Heart left ventricle (tissue), 16 donors: ENCODE data around the gene FOXN4. TPM values are rescaled to one million over a fixed set of nuclear protein-coding genes. Genes with fewer than 3 reads are reported as not detected.

ENCODE experiments used
- ATAC-seq, 4 donors: fragments of 200-7000 bp; cut with Tn5 transposase; one replicate each; pipeline ENCODE4 v1.9.1; 2020 to 2022; ENCODE audit warnings: moderate library complexity in 4 of 4, mild to moderate bottlenecking in 3 of 4, moderate number of reproducible peaks in 1 of 4
- DNase-seq, 5 donors: peaks; one replicate each; pipeline ENCODE4 v3.0.0-alpha.2; 2020
- H3K27ac ChIP-seq, 12 donors: fragments of 200-600 bp; sonication (generic) in 4 of 12; one replicate each; pipeline versions ENCODE4 v1.5.0 to v1.8.0; 2016 to 2022; ENCODE audit warnings: mild to moderate bottlenecking in 2 of 12
- H3K27me3 ChIP-seq, 9 donors: fragments of 200-600 bp; sonication (generic) in 2 of 9; one replicate each; pipeline versions ENCODE4 v1.5.1 to v1.8.0; 2016 to 2022; ENCODE audit warnings: mild to moderate bottlenecking in 3 of 9
- H3K36me3 ChIP-seq, 9 donors: fragments of 200-600 bp; sonication (generic) in 2 of 9; one replicate each; pipeline versions ENCODE4 v1.5.0 to v1.8.0; 2018 to 2022; ENCODE audit warnings: mild to moderate bottlenecking in 2 of 9
- H3K4me1 ChIP-seq, 12 donors: fragments of 200-600 bp; sonication (generic) in 4 of 12; one replicate each; pipeline versions ENCODE4 v1.5.0 to v1.8.0; 2016 to 2022; ENCODE audit warnings: mild to moderate bottlenecking in 3 of 12
- H3K4me3 ChIP-seq, 12 donors: fragments of 200-600 bp; sonication (generic) in 4 of 12; one replicate each; pipeline versions ENCODE4 v1.5.0 to v1.8.0; 2017 to 2022; ENCODE audit warnings: mild to moderate bottlenecking in 9 of 12, moderate library complexity in 4 of 12
- H3K9me3 ChIP-seq, 12 donors: fragments of 200-600 bp; sonication (generic) in 4 of 12; one replicate each; pipeline versions ENCODE4 v1.5.0 to v1.8.0; 2016 to 2022; ENCODE audit warnings: mild to moderate bottlenecking in 1 of 12
- POLR2A ChIP-seq, 2 donors: fragments of 450-650 bp; IDR thresholded peaks; one replicate each; pipeline ENCODE4 v1.6.1; 2017; ENCODE audit warnings: antibody characterized with exemption in 2 of 2, mild to moderate bottlenecking in 2 of 2, moderate library complexity in 2 of 2
- WGBS, 4 donors: extraction: QIAGEN DNeasy Blood & Tissue Kit in 2 of 4; methylation state at CpG; one replicate each; pipeline versions ENCODE4 v1.1.5 to v1.1.7; 2013 to 2018; 5-methylcytosine and 5-hydroxymethylcytosine counted together
- intact Hi-C, 10 donors: fragments of 100-400 bp; cut with DNase I; formaldehyde crosslinking; loops; one replicate each; pipeline versions ENCODE4 v1.11.1 to v1.14.2; 2022
- polyA plus RNA-seq, 2 donors: library from polyadenylated mRNA; stranded (reverse); fragments of 200-250 nt; gene quantifications; one replicate each; pipeline ENCODE4 v1.2.3, GENCODE V29; 2013
- total RNA-seq, 9 donors: library from RNA; depleted of rRNA in 2 of 9; stranded (reverse); fragments of >200 nt in 2 of 9; fragmentation: NEBNext Ultra II Directional in 3 of 9; extraction: Animal tissue kit (Norgen Biotek cat#: 25700) in 3 of 9; gene quantifications; one replicate each; pipeline versions ENCODE4 v1.1.0 to v1.2.4, GENCODE V29; 2016 to 2023
- TF ChIP-seq, protein P1 (sequence below), 12 donors: fragments of 200-600 bp; sonication (generic) in 4 of 12; IDR thresholded peaks; one replicate each; pipeline versions ENCODE4 v1.5.0 to v1.8.0; 2018 to 2022; ENCODE audit warnings: antibody characterized with exemption in 12 of 12, mild to moderate bottlenecking in 5 of 12
- donor health status: ischemic (EF 13 %, LVEDD 7.1; RV severe dilation, severe dysfunction).
- donor health status: healthy with polysubstance abuse.
- donor health status: DM: no; HTN: yes; CAD: no.
- donor health status: DM: no; HTN: no; CAD: no.
- donor health status: ischemic (EF 25% LVEDD 6.9; RV normal size, moderate dysfunction).
- donor health status: ischemic (EF 25% LVEDD 5.7; RV mildly dilated, moderate dysfunction).
- donor health status: healthy.
- donor health status: DM: yes; HTN: yes; CAD: no.
- donor health status: ischemic (EF 35%, LVEDD 5.7; RV mildly dilated, moderate dysfunction).
- donor health status: nonischemic (EF 11% LVEDD 7.7; RV severe dilation, severe dysfunction).
- donor health status: DM: yes; HTN: yes; CAD: no.
- donor health status: PGD.
- donor health status: ischemic (EF 29% LVEDD 5.4; RV normal size, mild dysfunction).
- donor health status: nonischemic (EF 23%, LVEDD 6.1; RV moderate dilation, normal function).

Gene FOXN4
- total and polyA plus RNA-seq, 11 donors = not detected

DNA sequence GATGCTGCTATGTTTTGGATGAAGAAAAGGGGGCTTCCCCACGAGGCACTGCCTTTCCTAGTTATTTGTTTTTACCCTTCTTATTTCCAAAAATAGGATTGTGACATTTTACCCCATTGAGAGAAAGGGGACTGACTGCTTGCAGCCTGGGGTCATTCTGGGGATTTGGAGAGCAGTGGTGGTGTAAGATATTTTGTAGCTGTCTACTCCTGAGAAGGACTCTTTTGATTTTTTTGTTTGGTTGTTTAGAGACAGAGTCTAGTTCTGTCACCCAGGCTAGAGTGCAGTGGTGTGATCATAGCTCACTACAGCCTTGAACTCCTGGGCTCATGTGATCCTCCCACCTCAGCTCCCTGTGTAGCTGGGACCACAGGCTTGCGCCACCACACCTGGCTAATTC lies 78.9 kb downstream of the FOXN4 start:
- 62 to 82% (median 75%) methylated on average over 2 of the region's 2 CpGs for WGBS, 4 donors
- TF ChIP-seq POLR2A (IDR thresholded peaks at IDR 0.05) = no peak
- Histone ChIP-seq H3K27me3 (no peaks in the 10 kb centered on the region), H3K9me3 (no peaks in the 10 kb centered on the region), H3K4me3 (no peak overlapping the region), H3K36me3 (peaks cover 0 to 100% (median 98%) of the 10 kb centered on the region in 9 donors), H3K27ac (no peak overlapping the region), H3K4me1 (no peaks in the 10 kb centered on the region)
- intact Hi-C loops = loop anchor here in 1 of 10 donors (10.0 kb wide), 1 partner anchor 45 kb away; no protein-coding TSS in a partner anchor
- ATAC-seq = no peak
- DNase-seq = no peak

DNA sequence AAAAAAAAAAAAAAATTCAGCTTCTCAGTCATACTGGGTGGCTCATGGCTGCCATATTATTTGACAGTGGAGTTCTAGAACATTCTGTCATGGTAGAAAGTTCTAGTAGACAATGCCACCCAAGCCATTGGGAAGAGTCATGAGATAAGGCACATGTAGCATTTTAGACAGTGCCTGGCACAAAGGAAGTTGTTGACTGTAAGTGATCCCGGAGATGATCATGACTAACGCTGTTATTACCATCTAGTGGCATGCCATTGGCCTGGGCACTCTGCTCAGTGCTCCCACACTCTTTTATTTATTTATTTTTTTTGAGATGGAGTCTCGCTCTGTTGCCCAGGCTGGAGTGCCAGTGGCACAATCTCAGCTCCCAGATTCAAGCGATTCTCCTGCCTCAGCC lies 80.4 kb downstream of the FOXN4 start:
- no peaks in the 10 kb centered on the region for H3K4me1 ChIP-seq
- no peak overlapping the region for H3K27ac ChIP-seq
- no peak for TF ChIP-seq POLR2A (IDR thresholded peaks at IDR 0.05)
- TF ChIP-seq, protein P1, sequence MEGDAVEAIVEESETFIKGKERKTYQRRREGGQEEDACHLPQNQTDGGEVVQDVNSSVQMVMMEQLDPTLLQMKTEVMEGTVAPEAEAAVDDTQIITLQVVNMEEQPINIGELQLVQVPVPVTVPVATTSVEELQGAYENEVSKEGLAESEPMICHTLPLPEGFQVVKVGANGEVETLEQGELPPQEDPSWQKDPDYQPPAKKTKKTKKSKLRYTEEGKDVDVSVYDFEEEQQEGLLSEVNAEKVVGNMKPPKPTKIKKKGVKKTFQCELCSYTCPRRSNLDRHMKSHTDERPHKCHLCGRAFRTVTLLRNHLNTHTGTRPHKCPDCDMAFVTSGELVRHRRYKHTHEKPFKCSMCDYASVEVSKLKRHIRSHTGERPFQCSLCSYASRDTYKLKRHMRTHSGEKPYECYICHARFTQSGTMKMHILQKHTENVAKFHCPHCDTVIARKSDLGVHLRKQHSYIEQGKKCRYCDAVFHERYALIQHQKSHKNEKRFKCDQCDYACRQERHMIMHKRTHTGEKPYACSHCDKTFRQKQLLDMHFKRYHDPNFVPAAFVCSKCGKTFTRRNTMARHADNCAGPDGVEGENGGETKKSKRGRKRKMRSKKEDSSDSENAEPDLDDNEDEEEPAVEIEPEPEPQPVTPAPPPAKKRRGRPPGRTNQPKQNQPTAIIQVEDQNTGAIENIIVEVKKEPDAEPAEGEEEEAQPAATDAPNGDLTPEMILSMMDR (IDR thresholded peaks at IDR 0.05) = no peak
- no peaks in the 10 kb centered on the region for H3K27me3 ChIP-seq
- no peak for DNase-seq
- no peaks in the 10 kb centered on the region for H3K9me3 ChIP-seq
- H3K36me3 ChIP-seq = peaks cover 2 to 100% (median 98%) of the 10 kb centered on the region in 9 donors
- no peak overlapping the region for H3K4me3 ChIP-seq
- ATAC-seq = no peak
- 93 to 95% (median 94%) methylated on average over 4 of the region's 4 CpGs for WGBS, 4 donors
- intact Hi-C loops = loop anchor here in 1 of 10 donors (5.0 kb wide), 1 partner anchor 41 kb away; no protein-coding TSS in a partner anchor

Other genes with a start within 250 kb of the FOXN4 start
- gene ALKBH2, start 215.8 kb downstream of the FOXN4 start, total RNA-seq = 1 to 10 TPM; 5.1 to 9.4 (median 7.1) TPM
- 10 to 100 TPM; 16.8 to 18.0 TPM for gene ALKBH2, start 215.8 kb downstream of the FOXN4 start, polyA plus RNA-seq
- gene UNG, start 211.7 kb downstream of the FOXN4 start, total RNA-seq = 10 to 100 TPM; 20.9 to 37.8 (median 25.3) TPM
- gene UNG, start 211.7 kb downstream of the FOXN4 start, polyA plus RNA-seq = 10 to 100 TPM; 14.5 to 27.8 TPM
- gene ACACB, start 192.7 kb downstream of the FOXN4 start, total RNA-seq = 100 to 1,000 TPM in 6 of 9 donors, 10 to 100 TPM in 3; 77.3 to 176 (median 135) TPM
- gene ACACB, start 192.7 kb downstream of the FOXN4 start, polyA plus RNA-seq = 100 to 1,000 TPM in 1 of 2 donors, 10 to 100 TPM in 1; 29.9 to 119 TPM
- under 1 TPM in 6 of 9 donors, not detected in 3; 0.12 to 1.00 (median 0.22) TPM for gene MYO1H, start 38.6 kb upstream of the FOXN4 start, total RNA-seq
- gene MYO1H, start 38.6 kb upstream of the FOXN4 start, polyA plus RNA-seq = under 1 TPM; 0.04 to 0.28 TPM
- gene KCTD10, start 168.0 kb upstream of the FOXN4 start, total RNA-seq = 10 to 100 TPM; 20.8 to 52.3 (median 37.1) TPM
- 10 to 100 TPM in 1 of 2 donors, 1 to 10 TPM in 1; 9.5 to 47.6 TPM for gene KCTD10, start 168.0 kb upstream of the FOXN4 start, polyA plus RNA-seq
- gene UBE3B, start 168.3 kb upstream of the FOXN4 start, total RNA-seq = 10 to 100 TPM; 45.7 to 82.7 (median 53.8) TPM
- 10 to 100 TPM; 19.1 to 24.4 TPM for gene UBE3B, start 168.3 kb upstream of the FOXN4 start, polyA plus RNA-seq